ENCODE data around the gene ZDHHC14.

Gene ZDHHC14

GRCh38 chr6:157479464-157480303, 98.7 kb downstream of the ZDHHC14 start:
- no peak for ATAC-seq
- TF ChIP-seq CREB5 (CRISPR knock-in tag; IDR thresholded peaks at IDR 0.05; ENCODE audit: low read depth) (no peak), CSDC2 (CRISPR knock-in tag; IDR thresholded peaks at IDR 0.05) (no peak), ZFP30 (CRISPR knock-in tag; IDR thresholded peaks at IDR 0.05) (no peak), TSHZ2 (CRISPR knock-in tag; IDR thresholded peaks at IDR 0.05) (no peak), CSRNP3 (CRISPR knock-in tag; IDR thresholded peaks at IDR 0.05) (no peak), TCF4 (CRISPR knock-in tag; IDR thresholded peaks at IDR 0.05; ENCODE audit: borderline replicate concordance) (no peak), TOX (CRISPR knock-in tag; IDR thresholded peaks at IDR 0.05; ENCODE audit: borderline replicate concordance) (no peak), ZNF70 (CRISPR knock-in tag; IDR thresholded peaks at IDR 0.05) (no peak), ZNF8 (CRISPR knock-in tag; IDR thresholded peaks at IDR 0.05) (no peak)

GRCh38 chr6:157481189-157481864, 100.3 kb downstream of the ZDHHC14 start:
- ATAC-seq = no peak
- TF ChIP-seq ZC3H10 (CRISPR knock-in tag; IDR thresholded peaks at IDR 0.05) (no peak), TCF4 (CRISPR knock-in tag; IDR thresholded peaks at IDR 0.05; ENCODE audit: borderline replicate concordance) (no peak), PATZ1 (CRISPR knock-in tag; IDR thresholded peaks at IDR 0.05; ENCODE audit: borderline replicate concordance) (no peak), CSDC2 (CRISPR knock-in tag; IDR thresholded peaks at IDR 0.05) (no peak), GLIS3 (CRISPR knock-in tag; IDR thresholded peaks at IDR 0.05) (no peak), ZNF8 (CRISPR knock-in tag; IDR thresholded peaks at IDR 0.05) (no peak), ZFP3 (CRISPR knock-in tag; IDR thresholded peaks at IDR 0.05) (no peak), ZFP30 (CRISPR knock-in tag; IDR thresholded peaks at IDR 0.05) (no peak), RARB (CRISPR knock-in tag; IDR thresholded peaks at IDR 0.05) (no peak), PPARA (CRISPR knock-in tag; IDR thresholded peaks at IDR 0.05; ENCODE audit: borderline replicate concordance) (no peak), OSR1 (CRISPR knock-in tag; IDR thresholded peaks at IDR 0.05) (no peak), ZNF70 (CRISPR knock-in tag; IDR thresholded peaks at IDR 0.05) (no peak), ZNF565 (CRISPR knock-in tag; conservative IDR thresholded peaks at IDR 0.05; ENCODE audit: low read depth) (no peak), CREB5 (CRISPR knock-in tag; IDR thresholded peaks at IDR 0.05; ENCODE audit: low read depth) (no peak)

GRCh38 chr6:157481865-157482249, 100.9 kb downstream of the ZDHHC14 start:
- no peak for ATAC-seq
- TF ChIP-seq CSRNP3 (CRISPR knock-in tag; IDR thresholded peaks at IDR 0.05) (no peak), ISL1 (CRISPR knock-in tag; IDR thresholded peaks at IDR 0.05) (no peak), ZC3H10 (CRISPR knock-in tag; IDR thresholded peaks at IDR 0.05) (no peak), GLIS3 (CRISPR knock-in tag; IDR thresholded peaks at IDR 0.05) (no peak), ESRRG (CRISPR knock-in tag; IDR thresholded peaks at IDR 0.05) (no peak), RARB (CRISPR knock-in tag; IDR thresholded peaks at IDR 0.05) (no peak), ZFP3 (CRISPR knock-in tag; IDR thresholded peaks at IDR 0.05) (no peak), SNAI2 (CRISPR knock-in tag; IDR thresholded peaks at IDR 0.05) (no peak), PATZ1 (CRISPR knock-in tag; IDR thresholded peaks at IDR 0.05; ENCODE audit: borderline replicate concordance) (no peak)

All from SK-N-SH treated with all-trans-retinoic acid at 6 μM for 48 hours (cell line).